ENCODE measurements around the gene PRR5L. TPM values are rescaled to one million over a fixed set of nuclear protein-coding genes. Genes with fewer than 3 reads are reported as not detected.

Gene PRR5L
- total and polyA plus RNA-seq, 2 experiments from 2014 or later: 3.1 to 8.9 TPM

DNA sequence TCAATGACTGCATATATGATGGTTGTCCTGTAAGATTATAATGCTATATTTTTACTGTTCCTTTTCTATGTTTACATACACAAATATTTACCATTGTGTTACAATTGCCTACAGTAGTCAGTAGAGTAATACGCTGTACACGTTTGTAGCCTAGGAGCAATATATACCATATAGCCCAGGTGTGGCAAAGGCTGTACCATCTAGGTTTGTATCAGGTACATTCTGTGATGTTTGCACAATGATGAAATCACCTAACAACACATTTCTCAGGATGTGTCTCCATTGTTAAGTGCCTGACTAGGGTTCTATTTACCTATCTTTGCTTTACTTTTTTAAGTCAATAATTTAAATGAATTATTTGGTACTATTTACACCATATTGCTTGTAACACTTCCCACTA is 21.9 kb downstream of the PRR5L start:
- peaks cover 6% of the 10 kb centered on the region; the same call in 1 of the 2 replicates for H3K9me2 ChIP-seq (ENCODE audit: insufficient read depth)
- H3K79me2 ChIP-seq (replicated peaks; ENCODE audit: insufficient read depth): no peaks in the 10 kb centered on the region
- no peaks in the 10 kb centered on the region for H3K36me3 ChIP-seq (ENCODE audit: insufficient read depth)
- H3K27me3 Mint-ChIP-seq (ENCODE audit: insufficient read depth, low read depth, poor library complexity): peaks cover 2% of the 10 kb centered on the region
- H3K36me3 Mint-ChIP-seq (ENCODE audit: low read depth): no peaks in the 10 kb centered on the region
- peaks cover 32% of the 10 kb centered on the region for H3K4me1 Mint-ChIP-seq
- H3K4me3 ChIP-seq: no peak overlapping the region
- H3K4me1 ChIP-seq (ENCODE audit: insufficient read depth): peaks cover 27% of the 10 kb centered on the region
- peak overlapping the region; percentile 63 for H3K4me2 ChIP-seq
- H3K27me3 ChIP-seq (ENCODE audit: insufficient read depth): no peaks in the 10 kb centered on the region
- 0 out of 2 replicates have a peak overlapping the region, but pooled peaks have one; percentile 13 for H3K27ac ChIP-seq (ENCODE audit: low read depth)
- TF ChIP-seq CREB1 (CRISPR knock-in tag; IDR thresholded peaks at IDR 0.05; ENCODE audit: low read depth) (no peak), ZNF331 (CRISPR knock-in tag; IDR thresholded peaks at IDR 0.05; ENCODE audit: low read depth) (no peak), NANOG (IDR thresholded peaks at IDR 0.05; ENCODE audit: borderline replicate concordance) (no peak), EZH2 (IDR thresholded peaks at IDR 0.05; ENCODE audit: low read depth, unreplicated experiment) (no peak), JUNB (IDR thresholded peaks at IDR 0.05; ENCODE audit: unreplicated experiment) (no peak), STAT1 (IDR thresholded peaks at IDR 0.05; ENCODE audit: unreplicated experiment) (no peak), EZH2phosphoT487 (IDR thresholded peaks at IDR 0.05; ENCODE audit: unreplicated experiment) (no peak), POLR2AphosphoS5 (IDR thresholded peaks at IDR 0.05; ENCODE audit: low read depth) (no peak), ZNF114 (CRISPR knock-in tag; IDR thresholded peaks at IDR 0.05) (no peak)
- TF ChIP-seq, protein P1, sequence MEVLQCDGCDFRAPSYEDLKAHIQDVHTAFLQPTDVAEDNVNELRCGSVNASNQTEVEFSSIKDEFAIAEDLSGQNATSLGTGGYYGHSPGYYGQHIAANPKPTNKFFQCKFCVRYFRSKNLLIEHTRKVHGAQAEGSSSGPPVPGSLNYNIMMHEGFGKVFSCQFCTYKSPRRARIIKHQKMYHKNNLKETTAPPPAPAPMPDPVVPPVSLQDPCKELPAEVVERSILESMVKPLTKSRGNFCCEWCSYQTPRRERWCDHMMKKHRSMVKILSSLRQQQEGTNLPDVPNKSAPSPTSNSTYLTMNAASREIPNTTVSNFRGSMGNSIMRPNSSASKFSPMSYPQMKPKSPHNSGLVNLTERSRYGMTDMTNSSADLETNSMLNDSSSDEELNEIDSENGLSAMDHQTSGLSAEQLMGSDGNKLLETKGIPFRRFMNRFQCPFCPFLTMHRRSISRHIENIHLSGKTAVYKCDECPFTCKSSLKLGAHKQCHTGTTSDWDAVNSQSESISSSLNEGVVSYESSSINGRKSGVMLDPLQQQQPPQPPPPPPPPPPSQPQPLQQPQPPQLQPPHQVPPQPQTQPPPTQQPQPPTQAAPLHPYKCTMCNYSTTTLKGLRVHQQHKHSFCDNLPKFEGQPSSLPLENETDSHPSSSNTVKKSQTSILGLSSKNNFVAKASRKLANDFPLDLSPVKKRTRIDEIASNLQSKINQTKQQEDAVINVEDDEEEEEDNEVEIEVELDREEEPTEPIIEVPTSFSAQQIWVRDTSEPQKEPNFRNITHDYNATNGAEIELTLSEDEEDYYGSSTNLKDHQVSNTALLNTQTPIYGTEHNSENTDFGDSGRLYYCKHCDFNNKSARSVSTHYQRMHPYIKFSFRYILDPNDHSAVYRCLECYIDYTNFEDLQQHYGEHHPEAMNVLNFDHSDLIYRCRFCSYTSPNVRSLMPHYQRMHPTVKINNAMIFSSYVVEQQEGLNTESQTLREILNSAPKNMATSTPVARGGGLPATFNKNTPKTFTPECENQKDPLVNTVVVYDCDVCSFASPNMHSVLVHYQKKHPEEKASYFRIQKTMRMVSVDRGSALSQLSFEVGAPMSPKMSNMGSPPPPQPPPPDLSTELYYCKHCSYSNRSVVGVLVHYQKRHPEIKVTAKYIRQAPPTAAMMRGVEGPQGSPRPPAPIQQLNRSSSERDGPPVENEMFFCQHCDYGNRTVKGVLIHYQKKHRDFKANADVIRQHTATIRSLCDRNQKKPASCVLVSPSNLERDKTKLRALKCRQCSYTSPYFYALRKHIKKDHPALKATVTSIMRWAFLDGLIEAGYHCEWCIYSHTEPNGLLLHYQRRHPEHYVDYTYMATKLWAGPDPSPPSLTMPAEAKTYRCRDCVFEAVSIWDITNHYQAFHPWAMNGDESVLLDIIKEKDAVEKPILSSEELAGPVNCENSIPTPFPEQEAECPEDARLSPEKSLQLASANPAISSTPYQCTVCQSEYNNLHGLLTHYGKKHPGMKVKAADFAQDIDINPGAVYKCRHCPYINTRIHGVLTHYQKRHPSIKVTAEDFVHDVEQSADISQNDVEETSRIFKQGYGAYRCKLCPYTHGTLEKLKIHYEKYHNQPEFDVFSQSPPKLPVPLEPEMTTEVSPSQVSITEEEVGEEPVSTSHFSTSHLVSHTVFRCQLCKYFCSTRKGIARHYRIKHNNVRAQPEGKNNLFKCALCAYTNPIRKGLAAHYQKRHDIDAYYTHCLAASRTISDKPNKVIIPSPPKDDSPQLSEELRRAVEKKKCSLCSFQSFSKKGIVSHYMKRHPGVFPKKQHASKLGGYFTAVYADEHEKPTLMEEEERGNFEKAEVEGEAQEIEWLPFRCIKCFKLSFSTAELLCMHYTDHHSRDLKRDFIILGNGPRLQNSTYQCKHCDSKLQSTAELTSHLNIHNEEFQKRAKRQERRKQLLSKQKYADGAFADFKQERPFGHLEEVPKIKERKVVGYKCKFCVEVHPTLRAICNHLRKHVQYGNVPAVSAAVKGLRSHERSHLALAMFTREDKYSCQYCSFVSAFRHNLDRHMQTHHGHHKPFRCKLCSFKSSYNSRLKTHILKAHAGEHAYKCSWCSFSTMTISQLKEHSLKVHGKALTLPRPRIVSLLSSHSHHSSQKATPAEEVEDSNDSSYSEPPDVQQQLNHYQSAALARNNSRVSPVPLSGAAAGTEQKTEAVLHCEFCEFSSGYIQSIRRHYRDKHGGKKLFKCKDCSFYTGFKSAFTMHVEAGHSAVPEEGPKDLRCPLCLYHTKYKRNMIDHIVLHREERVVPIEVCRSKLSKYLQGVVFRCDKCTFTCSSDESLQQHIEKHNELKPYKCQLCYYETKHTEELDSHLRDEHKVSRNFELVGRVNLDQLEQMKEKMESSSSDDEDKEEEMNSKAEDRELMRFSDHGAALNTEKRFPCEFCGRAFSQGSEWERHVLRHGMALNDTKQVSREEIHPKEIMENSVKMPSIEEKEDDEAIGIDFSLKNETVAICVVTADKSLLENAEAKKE (CRISPR knock-in tag; IDR thresholded peaks at IDR 0.05): no peak
- TF ChIP-seq, protein P2, sequence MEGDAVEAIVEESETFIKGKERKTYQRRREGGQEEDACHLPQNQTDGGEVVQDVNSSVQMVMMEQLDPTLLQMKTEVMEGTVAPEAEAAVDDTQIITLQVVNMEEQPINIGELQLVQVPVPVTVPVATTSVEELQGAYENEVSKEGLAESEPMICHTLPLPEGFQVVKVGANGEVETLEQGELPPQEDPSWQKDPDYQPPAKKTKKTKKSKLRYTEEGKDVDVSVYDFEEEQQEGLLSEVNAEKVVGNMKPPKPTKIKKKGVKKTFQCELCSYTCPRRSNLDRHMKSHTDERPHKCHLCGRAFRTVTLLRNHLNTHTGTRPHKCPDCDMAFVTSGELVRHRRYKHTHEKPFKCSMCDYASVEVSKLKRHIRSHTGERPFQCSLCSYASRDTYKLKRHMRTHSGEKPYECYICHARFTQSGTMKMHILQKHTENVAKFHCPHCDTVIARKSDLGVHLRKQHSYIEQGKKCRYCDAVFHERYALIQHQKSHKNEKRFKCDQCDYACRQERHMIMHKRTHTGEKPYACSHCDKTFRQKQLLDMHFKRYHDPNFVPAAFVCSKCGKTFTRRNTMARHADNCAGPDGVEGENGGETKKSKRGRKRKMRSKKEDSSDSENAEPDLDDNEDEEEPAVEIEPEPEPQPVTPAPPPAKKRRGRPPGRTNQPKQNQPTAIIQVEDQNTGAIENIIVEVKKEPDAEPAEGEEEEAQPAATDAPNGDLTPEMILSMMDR (conservative IDR thresholded peaks at IDR 0.05; ENCODE audit: low read depth in 2 of 2): no peak
- TF ChIP-seq, protein P3, sequence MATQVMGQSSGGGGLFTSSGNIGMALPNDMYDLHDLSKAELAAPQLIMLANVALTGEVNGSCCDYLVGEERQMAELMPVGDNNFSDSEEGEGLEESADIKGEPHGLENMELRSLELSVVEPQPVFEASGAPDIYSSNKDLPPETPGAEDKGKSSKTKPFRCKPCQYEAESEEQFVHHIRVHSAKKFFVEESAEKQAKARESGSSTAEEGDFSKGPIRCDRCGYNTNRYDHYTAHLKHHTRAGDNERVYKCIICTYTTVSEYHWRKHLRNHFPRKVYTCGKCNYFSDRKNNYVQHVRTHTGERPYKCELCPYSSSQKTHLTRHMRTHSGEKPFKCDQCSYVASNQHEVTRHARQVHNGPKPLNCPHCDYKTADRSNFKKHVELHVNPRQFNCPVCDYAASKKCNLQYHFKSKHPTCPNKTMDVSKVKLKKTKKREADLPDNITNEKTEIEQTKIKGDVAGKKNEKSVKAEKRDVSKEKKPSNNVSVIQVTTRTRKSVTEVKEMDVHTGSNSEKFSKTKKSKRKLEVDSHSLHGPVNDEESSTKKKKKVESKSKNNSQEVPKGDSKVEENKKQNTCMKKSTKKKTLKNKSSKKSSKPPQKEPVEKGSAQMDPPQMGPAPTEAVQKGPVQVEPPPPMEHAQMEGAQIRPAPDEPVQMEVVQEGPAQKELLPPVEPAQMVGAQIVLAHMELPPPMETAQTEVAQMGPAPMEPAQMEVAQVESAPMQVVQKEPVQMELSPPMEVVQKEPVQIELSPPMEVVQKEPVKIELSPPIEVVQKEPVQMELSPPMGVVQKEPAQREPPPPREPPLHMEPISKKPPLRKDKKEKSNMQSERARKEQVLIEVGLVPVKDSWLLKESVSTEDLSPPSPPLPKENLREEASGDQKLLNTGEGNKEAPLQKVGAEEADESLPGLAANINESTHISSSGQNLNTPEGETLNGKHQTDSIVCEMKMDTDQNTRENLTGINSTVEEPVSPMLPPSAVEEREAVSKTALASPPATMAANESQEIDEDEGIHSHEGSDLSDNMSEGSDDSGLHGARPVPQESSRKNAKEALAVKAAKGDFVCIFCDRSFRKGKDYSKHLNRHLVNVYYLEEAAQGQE (IDR thresholded peaks at IDR 0.05; ENCODE audit: unreplicated experiment): no peak
- TF ChIP-seq, protein P4, sequence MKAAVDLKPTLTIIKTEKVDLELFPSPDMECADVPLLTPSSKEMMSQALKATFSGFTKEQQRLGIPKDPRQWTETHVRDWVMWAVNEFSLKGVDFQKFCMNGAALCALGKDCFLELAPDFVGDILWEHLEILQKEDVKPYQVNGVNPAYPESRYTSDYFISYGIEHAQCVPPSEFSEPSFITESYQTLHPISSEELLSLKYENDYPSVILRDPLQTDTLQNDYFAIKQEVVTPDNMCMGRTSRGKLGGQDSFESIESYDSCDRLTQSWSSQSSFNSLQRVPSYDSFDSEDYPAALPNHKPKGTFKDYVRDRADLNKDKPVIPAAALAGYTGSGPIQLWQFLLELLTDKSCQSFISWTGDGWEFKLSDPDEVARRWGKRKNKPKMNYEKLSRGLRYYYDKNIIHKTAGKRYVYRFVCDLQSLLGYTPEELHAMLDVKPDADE (IDR thresholded peaks at IDR 0.05): no peak
- no peak overlapping the region for H2AFZ ChIP-seq
- no peaks in the 10 kb centered on the region for H3F3A ChIP-seq (replicated peaks; ENCODE audit: low read depth)
- H3K27ac Mint-ChIP-seq: no peak overlapping the region
- ATAC-seq: no peak
- no peak overlapping the region for H3K4me3 Mint-ChIP-seq
- no peaks in the 10 kb centered on the region for H3K9me3 Mint-ChIP-seq
- no peak for DNase-seq (ENCODE audit: low spot score)
- no peaks in the 10 kb centered on the region for H4K20me1 ChIP-seq (replicated peaks; ENCODE audit: insufficient read depth)

All from GM23338 (cell line).